ENCODE data around the gene ZNF136. TPM values are rescaled to one million over a fixed set of nuclear protein-coding genes. Genes with fewer than 3 reads are reported as not detected.

ZNF136 gene
- total RNA-seq, 1 donor from 2014 or later, result 18.7 TPM

DNA sequence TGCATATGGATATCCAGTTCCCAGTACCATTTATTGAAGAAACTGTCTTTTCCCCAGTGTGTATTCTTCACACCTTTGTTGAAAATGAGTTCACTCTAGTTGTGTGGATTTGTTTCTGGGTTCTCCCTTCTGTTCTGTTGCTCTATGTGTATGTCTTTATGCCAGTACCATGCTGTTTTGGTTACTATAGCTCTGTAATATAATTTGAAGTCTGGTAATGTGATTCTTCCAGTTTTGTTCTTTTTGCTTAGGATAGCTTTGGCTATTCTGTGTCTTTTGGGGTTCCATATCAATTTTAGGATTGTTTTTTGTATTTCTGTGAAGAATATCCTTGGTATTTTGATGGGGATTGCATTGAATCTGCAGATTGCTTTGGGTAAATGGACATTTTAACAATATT, 35.2 kb downstream of the ZNF136 start:
- no peaks in the 10 kb centered on the region for H3K4me1 Mint-ChIP-seq
- H3K9me3 Mint-ChIP-seq, result peaks cover 43% of the 10 kb centered on the region
- no peak for DNase-seq (ENCODE audit: low spot score in 2 of 2, unreplicated experiment in 2 of 2)
- TF ChIP-seq, protein P1, sequence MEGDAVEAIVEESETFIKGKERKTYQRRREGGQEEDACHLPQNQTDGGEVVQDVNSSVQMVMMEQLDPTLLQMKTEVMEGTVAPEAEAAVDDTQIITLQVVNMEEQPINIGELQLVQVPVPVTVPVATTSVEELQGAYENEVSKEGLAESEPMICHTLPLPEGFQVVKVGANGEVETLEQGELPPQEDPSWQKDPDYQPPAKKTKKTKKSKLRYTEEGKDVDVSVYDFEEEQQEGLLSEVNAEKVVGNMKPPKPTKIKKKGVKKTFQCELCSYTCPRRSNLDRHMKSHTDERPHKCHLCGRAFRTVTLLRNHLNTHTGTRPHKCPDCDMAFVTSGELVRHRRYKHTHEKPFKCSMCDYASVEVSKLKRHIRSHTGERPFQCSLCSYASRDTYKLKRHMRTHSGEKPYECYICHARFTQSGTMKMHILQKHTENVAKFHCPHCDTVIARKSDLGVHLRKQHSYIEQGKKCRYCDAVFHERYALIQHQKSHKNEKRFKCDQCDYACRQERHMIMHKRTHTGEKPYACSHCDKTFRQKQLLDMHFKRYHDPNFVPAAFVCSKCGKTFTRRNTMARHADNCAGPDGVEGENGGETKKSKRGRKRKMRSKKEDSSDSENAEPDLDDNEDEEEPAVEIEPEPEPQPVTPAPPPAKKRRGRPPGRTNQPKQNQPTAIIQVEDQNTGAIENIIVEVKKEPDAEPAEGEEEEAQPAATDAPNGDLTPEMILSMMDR (IDR thresholded peaks at IDR 0.05; ENCODE audit: unreplicated experiment), result no peak
- H3K36me3 Mint-ChIP-seq, result peaks cover 66% of the 10 kb centered on the region
- no peaks in the 10 kb centered on the region for H3K27me3 Mint-ChIP-seq (ENCODE audit: low read depth)
- no peak overlapping the region for H3K27ac Mint-ChIP-seq
- H3K4me3 Mint-ChIP-seq, result no peak overlapping the region

DNA sequence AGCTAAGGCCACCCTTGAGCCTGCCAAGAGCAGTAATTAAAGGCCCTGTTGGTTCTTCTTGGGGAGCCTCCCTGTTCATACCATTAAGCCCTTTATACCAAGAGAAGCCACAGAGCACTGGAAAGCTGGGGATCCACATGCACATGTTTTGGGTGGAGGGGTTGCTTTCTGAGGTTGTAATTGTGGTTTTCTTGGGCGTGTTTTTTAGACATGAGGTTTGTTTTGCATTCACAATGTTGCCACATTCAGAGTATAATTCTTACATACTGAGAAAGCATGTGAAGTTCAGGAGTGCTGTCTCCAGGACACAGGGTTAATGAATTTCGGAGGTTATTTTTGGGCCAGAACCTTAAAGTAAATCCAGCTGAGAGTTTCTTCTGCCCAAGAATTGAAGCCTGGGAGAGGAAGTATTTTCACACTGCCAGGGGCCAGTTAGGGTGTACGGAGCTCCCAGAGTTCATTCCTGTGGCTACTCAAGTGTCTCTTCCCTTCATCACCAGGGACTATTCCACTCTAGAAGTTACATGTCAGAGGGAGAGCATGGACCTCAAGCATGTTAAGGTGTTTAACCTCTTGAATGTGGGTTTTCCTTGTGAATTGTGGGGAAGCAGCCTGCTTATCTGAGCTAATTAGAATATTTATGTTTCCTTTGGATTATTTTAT, 37.0 kb downstream of the ZNF136 start:
- Mint-ChIP-seq H3K27me3 (ENCODE audit: low read depth) (no peaks in the 10 kb centered on the region), H3K4me1 (no peaks in the 10 kb centered on the region), H3K4me3 (no peak overlapping the region), H3K27ac (no peak overlapping the region), H3K36me3 (peaks cover 63% of the 10 kb centered on the region), H3K9me3 (peaks cover 50% of the 10 kb centered on the region)
- TF ChIP-seq, protein P1 (IDR thresholded peaks at IDR 0.05; ENCODE audit: unreplicated experiment), result no peak
- DNase-seq (ENCODE audit: low spot score in 2 of 2, unreplicated experiment in 2 of 2), result no peak

DNA sequence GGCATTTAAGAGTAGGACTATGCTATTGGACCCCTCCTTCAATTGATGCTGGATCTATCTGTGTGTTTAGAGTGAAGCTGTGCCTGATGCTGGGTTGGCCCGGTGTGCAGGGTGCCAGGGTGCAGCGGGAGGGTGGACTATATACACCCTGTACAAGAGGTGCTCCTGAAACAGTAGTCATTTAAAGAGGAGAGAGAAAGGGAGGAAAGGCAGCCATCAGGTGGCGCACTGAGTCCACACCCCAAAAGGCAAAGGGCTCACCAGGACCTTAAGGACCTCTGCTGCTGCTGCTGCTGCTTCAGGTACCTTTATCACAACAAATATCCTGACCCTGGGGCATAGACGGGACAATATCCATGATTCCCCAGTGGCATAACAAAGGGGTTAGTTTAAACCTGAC, 39.4 kb downstream of the ZNF136 start:
- Mint-ChIP-seq H3K4me3 (no peak overlapping the region), H3K27me3 (ENCODE audit: low read depth) (no peaks in the 10 kb centered on the region), H3K4me1 (no peaks in the 10 kb centered on the region), H3K27ac (no peak overlapping the region), H3K36me3 (peaks cover 62% of the 10 kb centered on the region), H3K9me3 (peaks cover 62% of the 10 kb centered on the region)
- TF ChIP-seq, protein P1 (IDR thresholded peaks at IDR 0.05; ENCODE audit: unreplicated experiment), result no peak
- DNase-seq (ENCODE audit: low spot score in 2 of 2, unreplicated experiment in 2 of 2), result no peak

DNA sequence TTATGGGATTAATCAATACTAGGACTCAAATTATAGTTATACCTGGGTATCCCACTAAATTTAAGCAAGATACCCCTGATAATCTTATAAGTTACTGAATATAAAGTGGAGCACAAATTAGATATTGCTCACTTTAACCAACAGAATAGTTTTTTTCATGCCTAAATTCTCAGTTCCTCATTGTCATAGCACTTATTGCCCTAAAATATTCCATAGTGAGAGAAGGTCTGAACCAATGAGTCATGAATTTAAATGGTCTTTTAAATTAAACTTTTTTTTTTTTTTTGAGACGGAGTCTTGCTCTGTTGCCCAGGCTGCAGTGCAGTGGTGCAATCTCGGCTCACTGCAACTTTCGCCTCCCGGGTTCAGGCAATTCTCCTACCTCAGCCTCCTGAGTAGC, 42.4 kb downstream of the ZNF136 start:
- TF ChIP-seq, protein P1 (IDR thresholded peaks at IDR 0.05; ENCODE audit: unreplicated experiment), result no peak
- Mint-ChIP-seq H3K36me3 (peaks cover 69% of the 10 kb centered on the region), H3K27ac (no peak overlapping the region), H3K9me3 (peaks cover 73% of the 10 kb centered on the region), H3K4me1 (no peaks in the 10 kb centered on the region), H3K4me3 (no peak overlapping the region), H3K27me3 (ENCODE audit: low read depth) (no peaks in the 10 kb centered on the region)
- DNase-seq (ENCODE audit: low spot score in 2 of 2, unreplicated experiment in 2 of 2), result no peak

DNA sequence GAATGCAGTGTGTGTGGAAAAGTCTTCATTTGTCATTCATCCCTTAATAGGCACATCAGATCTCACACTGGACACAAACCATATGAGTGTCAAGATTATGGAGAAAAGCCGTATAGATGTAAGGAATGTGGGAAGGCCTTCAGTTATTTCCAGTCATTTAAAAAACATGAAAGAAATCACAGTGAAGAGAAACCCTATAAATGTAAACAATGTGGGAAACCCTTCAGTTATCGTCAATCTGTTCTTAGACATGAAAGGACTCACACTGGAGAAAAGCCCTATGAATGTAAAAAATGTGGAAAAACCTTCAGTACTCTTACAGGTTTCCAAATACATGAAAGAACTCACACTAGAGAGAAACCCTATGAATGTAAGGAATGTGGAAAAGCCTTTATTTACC, 45.3 kb downstream of the ZNF136 start:
- Mint-ChIP-seq H3K9me3 (peaks cover 70% of the 10 kb centered on the region), H3K27me3 (ENCODE audit: low read depth) (no peaks in the 10 kb centered on the region), H3K27ac (no peak overlapping the region), H3K4me1 (no peaks in the 10 kb centered on the region), H3K4me3 (no peak overlapping the region), H3K36me3 (peaks cover 65% of the 10 kb centered on the region)
- TF ChIP-seq, protein P1 (IDR thresholded peaks at IDR 0.05; ENCODE audit: unreplicated experiment), result no peak
- no peak for DNase-seq (ENCODE audit: low spot score in 2 of 2, unreplicated experiment in 2 of 2)

Data from mesothelial cell of epicardium (in vitro differentiated cells).